ENCODE data around the gene SUPT16H. TPM values are rescaled to one million over a fixed set of nuclear protein-coding genes. Genes with fewer than 3 reads are reported as not detected.
"Not testable (repeated sequence)": the region's sequence is repeated elsewhere in the genome, so short reads cannot be mapped to it uniquely, and the experiment has no call there.

Gene SUPT16H
- total and polyA plus RNA-seq, 9 donors = 61.2 to 93.1 (median 76.0) TPM

- H3K4me1 ChIP-seq (ENCODE audit: control insufficient read depth, insufficient read depth, low read length); H3K27ac ChIP-seq (ENCODE audit: low read length); H3K27me3 ChIP-seq (ENCODE audit: control insufficient read depth, insufficient read depth, low read length); H3K4me3 ChIP-seq (ENCODE audit: low read length); H3K9me3 ChIP-seq (replicated peaks; ENCODE audit: control insufficient read depth, low read depth, low read length); DNase-seq: not testable (repeated sequence)
- 83% methylated on average over 1 of the region's 1 CpG for WGBS (ENCODE audit: insufficient coverage)
- H3K36me3 ChIP-seq (ENCODE audit: control insufficient read depth, insufficient read depth, low read length) = peaks cover 35% of the 10 kb centered on the region
Measured at GRCh38 chr14:21372814-21373213, 11.0 kb downstream of the SUPT16H start.

DNA sequence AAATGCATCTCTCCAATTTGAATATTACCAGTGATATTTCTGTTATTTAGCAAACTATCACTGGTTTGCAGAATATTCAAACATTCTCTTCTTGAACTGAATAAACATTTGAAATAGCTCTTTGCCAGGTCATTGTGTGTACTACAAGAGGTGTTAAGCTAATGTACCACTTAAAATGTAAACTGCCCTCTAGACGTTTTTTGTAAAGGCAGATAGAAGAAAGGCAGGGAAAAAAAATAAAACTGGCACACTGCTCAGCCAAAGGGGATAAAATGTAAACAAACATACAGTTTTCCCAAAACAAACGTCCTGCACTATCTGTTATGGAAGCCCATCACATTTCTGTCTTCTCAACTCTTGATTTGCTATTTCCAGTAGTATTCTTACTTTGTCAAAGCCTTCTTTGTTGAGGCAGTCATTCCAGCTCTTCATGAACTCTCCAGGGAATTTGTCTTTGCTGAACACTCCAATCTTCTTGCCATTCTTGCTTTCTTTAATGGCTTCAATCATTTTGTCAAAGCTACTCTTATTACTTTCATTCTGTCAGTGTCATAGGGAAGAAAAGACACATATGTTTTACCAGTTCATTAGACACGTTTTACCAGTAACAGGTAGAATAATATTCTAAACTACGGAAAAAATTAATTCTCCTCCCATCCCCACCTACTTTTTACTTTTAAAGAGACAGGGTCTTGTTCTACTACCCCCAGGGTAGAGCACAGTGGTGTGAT lies 13.7 kb downstream of the SUPT16H start:
- no CpG with 5 or more reads among the region's 4 CpGs for WGBS (ENCODE audit: insufficient coverage)

GRCh38 chr14:21367582-21368144 lies 16.2 kb downstream of the SUPT16H start:
- WGBS (ENCODE audit: insufficient coverage) = 100% methylated on average over 1 of the region's 6 CpGs
- Histone ChIP-seq H3K4me3 (ENCODE audit: low read length) (no peak overlapping the region), H3K27ac (ENCODE audit: low read length) (no peak overlapping the region), H3K27me3 (ENCODE audit: control insufficient read depth, insufficient read depth, low read length) (no peaks in the 10 kb centered on the region), H3K9me3 (replicated peaks; ENCODE audit: control insufficient read depth, low read depth, low read length) (no peaks in the 10 kb centered on the region), H3K36me3 (ENCODE audit: control insufficient read depth, insufficient read depth, low read length) (peaks cover 68% of the 10 kb centered on the region), H3K4me1 (ENCODE audit: control insufficient read depth, insufficient read depth, low read length) (no peaks in the 10 kb centered on the region)
- DNase-seq = no peak

More for the DNA sequence above, 13.7 kb downstream of the SUPT16H start:
- Histone ChIP-seq H3K27ac (ENCODE audit: low read length) (no peak overlapping the region), H3K27me3 (ENCODE audit: control insufficient read depth, insufficient read depth, low read length) (no peaks in the 10 kb centered on the region), H3K4me1 (ENCODE audit: control insufficient read depth, insufficient read depth, low read length) (no peaks in the 10 kb centered on the region), H3K9me3 (replicated peaks; ENCODE audit: control insufficient read depth, low read depth, low read length) (no peaks in the 10 kb centered on the region), H3K4me3 (ENCODE audit: low read length) (no peak overlapping the region), H3K36me3 (ENCODE audit: control insufficient read depth, insufficient read depth, low read length) (peaks cover 51% of the 10 kb centered on the region)
- no peak for DNase-seq

DNA sequence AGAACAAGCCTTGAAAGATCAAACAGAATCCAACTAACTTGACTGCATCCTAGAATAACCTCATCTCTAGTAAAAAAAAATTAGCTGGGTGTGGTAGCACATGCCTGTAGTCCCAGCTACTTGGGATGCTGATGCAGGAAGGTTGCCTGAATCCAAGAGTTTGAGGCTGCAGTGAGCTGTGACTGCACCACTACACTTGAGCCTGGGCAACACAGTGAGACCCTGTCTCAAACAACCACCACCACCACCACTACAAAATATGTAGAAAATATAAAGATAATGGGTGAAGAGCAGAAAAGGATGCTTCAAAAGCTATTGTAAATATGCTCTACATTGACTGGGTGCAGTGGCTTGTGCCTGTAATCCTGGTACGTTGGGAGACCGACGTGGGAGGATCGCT lies 27.3 kb downstream of the SUPT16H start:
- no peak for DNase-seq
- Histone ChIP-seq H3K27ac (ENCODE audit: low read length) (no peak overlapping the region), H3K4me3 (ENCODE audit: low read length) (no peak overlapping the region), H3K4me1 (ENCODE audit: control insufficient read depth, insufficient read depth, low read length) (no peaks in the 10 kb centered on the region), H3K9me3 (replicated peaks; ENCODE audit: control insufficient read depth, low read depth, low read length) (no peaks in the 10 kb centered on the region), H3K27me3 (ENCODE audit: control insufficient read depth, insufficient read depth, low read length) (no peaks in the 10 kb centered on the region), H3K36me3 (ENCODE audit: control insufficient read depth, insufficient read depth, low read length) (peaks cover 69% of the 10 kb centered on the region)
- 94% methylated on average over 4 of the region's 4 CpGs for WGBS (ENCODE audit: insufficient coverage)

DNA sequence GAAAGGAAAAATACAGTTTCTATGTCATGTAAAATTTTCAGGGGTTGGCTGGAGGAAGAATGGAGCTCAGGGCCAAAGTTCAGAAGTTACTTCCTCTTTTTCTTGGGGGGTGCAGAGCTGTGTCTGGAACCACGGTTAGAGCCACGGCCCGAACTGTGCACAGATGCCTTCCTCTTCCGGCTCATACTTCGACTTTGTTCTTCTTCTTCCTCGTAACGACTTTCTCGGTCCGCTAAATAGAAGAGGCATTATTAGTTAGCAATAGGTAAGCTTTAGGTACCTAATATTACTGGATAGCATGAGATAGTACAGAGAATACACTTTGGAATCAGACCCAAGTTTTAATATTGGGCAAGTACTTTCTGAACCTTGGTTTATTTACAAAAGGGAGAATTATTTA lies 31.2 kb downstream of the SUPT16H start:
- Histone ChIP-seq H3K4me3 (ENCODE audit: low read length) (no peak overlapping the region), H3K9me3 (replicated peaks; ENCODE audit: control insufficient read depth, low read depth, low read length) (no peaks in the 10 kb centered on the region), H3K4me1 (ENCODE audit: control insufficient read depth, insufficient read depth, low read length) (no peaks in the 10 kb centered on the region), H3K36me3 (ENCODE audit: control insufficient read depth, insufficient read depth, low read length) (peaks cover 48% of the 10 kb centered on the region), H3K27me3 (ENCODE audit: control insufficient read depth, insufficient read depth, low read length) (no peaks in the 10 kb centered on the region), H3K27ac (ENCODE audit: low read length) (no peak overlapping the region)
- 90% methylated on average over 2 of the region's 9 CpGs for WGBS (ENCODE audit: insufficient coverage)
- DNase-seq = peak; percentile 48

DNA sequence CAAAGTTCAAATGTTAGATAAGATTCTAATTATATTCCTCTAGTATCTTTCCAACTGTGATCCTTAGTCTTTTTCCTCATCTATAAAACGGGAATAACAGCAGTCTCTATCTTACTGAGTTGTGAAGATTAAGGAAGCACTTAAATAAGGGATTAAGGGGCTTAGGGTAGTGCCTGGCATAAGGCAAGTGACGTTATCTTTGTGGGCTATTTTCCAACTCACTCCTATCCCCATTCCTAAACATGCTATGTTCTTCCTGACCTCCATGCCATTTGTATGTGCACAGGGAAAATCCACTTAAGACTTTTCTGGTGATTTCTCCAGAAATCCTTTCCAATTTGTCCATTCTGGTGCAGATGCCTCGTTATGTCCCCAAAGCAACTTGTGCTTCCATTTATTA lies 33.3 kb downstream of the SUPT16H start:
- Histone ChIP-seq H3K4me1 (ENCODE audit: control insufficient read depth, insufficient read depth, low read length) (no peaks in the 10 kb centered on the region), H3K36me3 (ENCODE audit: control insufficient read depth, insufficient read depth, low read length) (peaks cover 31% of the 10 kb centered on the region), H3K27ac (ENCODE audit: low read length) (no peak overlapping the region), H3K27me3 (ENCODE audit: control insufficient read depth, insufficient read depth, low read length) (no peaks in the 10 kb centered on the region), H3K9me3 (replicated peaks; ENCODE audit: control insufficient read depth, low read depth, low read length) (no peaks in the 10 kb centered on the region), H3K4me3 (ENCODE audit: low read length) (no peak overlapping the region)
- whole genome bisulfite sequencing (ENCODE audit: insufficient coverage) = no CpG with 5 or more reads among the region's 3 CpGs
- DNase-seq = no peak

DNA sequence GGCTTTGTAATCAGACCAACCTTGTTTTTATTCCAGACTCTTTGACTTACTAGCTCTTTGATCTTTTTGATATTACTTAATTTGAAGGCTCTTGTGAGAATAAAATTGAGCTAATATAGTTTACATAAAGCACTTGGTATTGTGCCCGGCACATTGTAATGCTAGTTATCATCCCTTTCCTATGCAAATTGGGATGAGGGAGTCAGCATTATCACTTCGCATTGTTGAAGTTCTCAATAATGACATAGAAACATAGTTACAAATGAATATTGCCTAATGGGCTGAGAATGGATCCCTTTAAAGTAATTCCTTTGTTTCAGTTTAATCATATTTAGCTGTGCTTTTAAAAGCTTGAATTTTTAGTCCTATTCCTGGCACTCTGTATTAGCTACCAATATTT lies 36.6 kb downstream of the SUPT16H start:
- Histone ChIP-seq H3K27me3 (ENCODE audit: control insufficient read depth, insufficient read depth, low read length) (no peaks in the 10 kb centered on the region), H3K27ac (ENCODE audit: low read length) (no peak overlapping the region), H3K4me1 (ENCODE audit: control insufficient read depth, insufficient read depth, low read length) (no peaks in the 10 kb centered on the region), H3K36me3 (ENCODE audit: control insufficient read depth, insufficient read depth, low read length) (peaks cover 13% of the 10 kb centered on the region), H3K4me3 (ENCODE audit: low read length) (no peak overlapping the region), H3K9me3 (replicated peaks; ENCODE audit: control insufficient read depth, low read depth, low read length) (no peaks in the 10 kb centered on the region)
- DNase-seq = no peak
- WGBS (ENCODE audit: insufficient coverage) = no CpG with 5 or more reads among the region's 2 CpGs

DNA sequence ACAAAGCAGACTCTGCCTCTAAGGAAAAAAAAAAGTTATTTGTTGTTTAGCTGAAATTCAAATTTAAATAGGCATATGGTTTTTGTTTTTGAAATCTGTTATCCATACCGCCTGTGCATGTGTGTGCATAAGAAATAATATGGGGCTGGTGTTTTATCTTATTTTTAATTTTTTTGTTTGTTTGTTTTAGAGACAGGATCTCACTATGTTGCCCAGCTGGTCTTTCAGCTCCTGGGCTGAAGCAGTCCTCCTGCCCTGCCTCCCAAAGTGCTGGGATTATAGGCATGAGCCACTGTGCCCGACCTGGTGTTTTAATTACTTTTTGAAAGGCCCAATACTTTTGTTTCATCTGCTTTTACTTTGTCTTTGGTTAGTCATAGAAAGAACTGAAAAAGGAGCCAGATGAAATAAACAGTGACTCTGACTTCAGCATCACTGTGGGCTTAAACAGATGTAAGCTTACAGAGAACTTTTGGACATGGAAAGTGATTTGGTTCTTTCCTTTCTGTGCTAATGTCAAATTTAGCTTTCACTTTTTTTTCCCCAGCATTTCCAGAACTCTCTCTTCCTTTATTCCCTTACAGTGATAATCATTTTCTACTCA lies 37.2 kb downstream of the SUPT16H start:
- peaks cover 8% of the 10 kb centered on the region for H3K36me3 ChIP-seq (ENCODE audit: control insufficient read depth, insufficient read depth, low read length)
- WGBS (ENCODE audit: insufficient coverage) = no CpG with 5 or more reads among the region's 2 CpGs
- no peaks in the 10 kb centered on the region for H3K27me3 ChIP-seq (ENCODE audit: control insufficient read depth, insufficient read depth, low read length)

GRCh38 chr14:21343035-21343794 lies 40.6 kb downstream of the SUPT16H start:
- DNase-seq = no peak
- Histone ChIP-seq H3K9me3 (replicated peaks; ENCODE audit: control insufficient read depth, low read depth, low read length) (no peaks in the 10 kb centered on the region), H3K4me3 (ENCODE audit: low read length) (no peak overlapping the region), H3K27me3 (ENCODE audit: control insufficient read depth, insufficient read depth, low read length) (no peaks in the 10 kb centered on the region), H3K27ac (ENCODE audit: low read length) (no peak overlapping the region), H3K4me1 (ENCODE audit: control insufficient read depth, insufficient read depth, low read length) (no peaks in the 10 kb centered on the region), H3K36me3 (ENCODE audit: control insufficient read depth, insufficient read depth, low read length) (no peaks in the 10 kb centered on the region)
- 78% methylated on average over 3 of the region's 13 CpGs for WGBS (ENCODE audit: insufficient coverage)

More for the DNA sequence above, 37.2 kb downstream of the SUPT16H start:
- Histone ChIP-seq H3K4me1 (ENCODE audit: control insufficient read depth, insufficient read depth, low read length) (no peaks in the 10 kb centered on the region), H3K9me3 (replicated peaks; ENCODE audit: control insufficient read depth, low read depth, low read length) (no peaks in the 10 kb centered on the region), H3K27ac (ENCODE audit: low read length) (no peak overlapping the region), H3K4me3 (ENCODE audit: low read length) (no peak overlapping the region)
- peak; percentile 15 for DNase-seq

Measured in muscle of leg (tissue), 11 donors.